ENCODE measurements around the gene PNPLA4. TPM values are rescaled to one million over a fixed set of nuclear protein-coding genes. Genes with fewer than 3 reads are reported as not detected.

The PNPLA4 gene
- total RNA-seq, result 6.9 TPM

GRCh38 chrX:7927259-7928167 is at the start of gene PNPLA4:
Gene PNPLA4, minus strand, starts transcription at chrX:7927413. Its CDS starts 1,294 bp downstream, at chrX:7926119.

Small RNAs within 50 kb of the gene (small RNA-seq; reads per million reads assigned to genes)
- not detected for gene AC005296.1 (ENCODE audit: low replicate concordance)

Other genes starting within 250 kb of the PNPLA4 start
- gene VCX, start 84.2 kb downstream of the PNPLA4 start, total RNA-seq, result not detected
- not detected for gene VCX2, start 243.9 kb upstream of the PNPLA4 start, total RNA-seq

Measured in parietal lobe (tissue), 2 donors.